ENCODE data around the gene CALM1.

- TF ChIP-seq, protein P1, sequence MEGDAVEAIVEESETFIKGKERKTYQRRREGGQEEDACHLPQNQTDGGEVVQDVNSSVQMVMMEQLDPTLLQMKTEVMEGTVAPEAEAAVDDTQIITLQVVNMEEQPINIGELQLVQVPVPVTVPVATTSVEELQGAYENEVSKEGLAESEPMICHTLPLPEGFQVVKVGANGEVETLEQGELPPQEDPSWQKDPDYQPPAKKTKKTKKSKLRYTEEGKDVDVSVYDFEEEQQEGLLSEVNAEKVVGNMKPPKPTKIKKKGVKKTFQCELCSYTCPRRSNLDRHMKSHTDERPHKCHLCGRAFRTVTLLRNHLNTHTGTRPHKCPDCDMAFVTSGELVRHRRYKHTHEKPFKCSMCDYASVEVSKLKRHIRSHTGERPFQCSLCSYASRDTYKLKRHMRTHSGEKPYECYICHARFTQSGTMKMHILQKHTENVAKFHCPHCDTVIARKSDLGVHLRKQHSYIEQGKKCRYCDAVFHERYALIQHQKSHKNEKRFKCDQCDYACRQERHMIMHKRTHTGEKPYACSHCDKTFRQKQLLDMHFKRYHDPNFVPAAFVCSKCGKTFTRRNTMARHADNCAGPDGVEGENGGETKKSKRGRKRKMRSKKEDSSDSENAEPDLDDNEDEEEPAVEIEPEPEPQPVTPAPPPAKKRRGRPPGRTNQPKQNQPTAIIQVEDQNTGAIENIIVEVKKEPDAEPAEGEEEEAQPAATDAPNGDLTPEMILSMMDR (IDR thresholded peaks at IDR 0.05): no peak
- TF ChIP-seq POLR2A (IDR thresholded peaks at IDR 0.05): no peak
Observed at GRCh38 chr14:90443161-90444076, 46.6 kb downstream of the CALM1 start.

Measured in testis (tissue), 2 donors.